GM18519 (cell line): ENCODE results near the gene CAMTA1.

Source experiments
- ATAC-seq: cut with Tn5 transposase; IDR thresholded peaks from one replicate; pipeline ENCODE4 v1.9.1; 2021; ENCODE audit warnings: mild to moderate bottlenecking, moderate library complexity; ENCODE audit not compliant: unreplicated experiment, low FRiP score

Gene CAMTA1

DNA sequence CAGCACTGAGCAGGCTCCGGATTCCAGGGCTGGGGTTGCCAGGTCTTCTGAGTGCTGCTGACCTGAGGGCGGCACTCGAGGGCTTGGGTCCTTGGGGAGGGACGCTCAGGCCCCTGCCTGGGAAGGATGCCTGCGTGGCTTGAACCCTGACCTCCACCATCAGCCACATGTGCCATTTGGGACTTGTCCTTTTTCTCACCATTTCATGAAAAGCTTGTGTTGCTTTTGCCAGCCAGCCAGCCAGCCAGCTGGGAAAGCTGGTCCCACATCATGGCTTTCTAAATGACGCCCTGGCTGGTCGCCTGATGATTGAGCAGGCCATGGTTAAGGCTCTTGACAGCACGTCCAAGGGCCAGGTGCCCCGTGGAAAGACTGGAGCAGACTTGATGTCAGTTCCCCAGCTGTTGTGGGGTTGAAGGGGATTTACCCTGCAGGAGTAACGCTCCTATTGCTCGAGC, 168.7 kb downstream of the CAMTA1 start:
- ATAC-seq, result no peak

DNA sequence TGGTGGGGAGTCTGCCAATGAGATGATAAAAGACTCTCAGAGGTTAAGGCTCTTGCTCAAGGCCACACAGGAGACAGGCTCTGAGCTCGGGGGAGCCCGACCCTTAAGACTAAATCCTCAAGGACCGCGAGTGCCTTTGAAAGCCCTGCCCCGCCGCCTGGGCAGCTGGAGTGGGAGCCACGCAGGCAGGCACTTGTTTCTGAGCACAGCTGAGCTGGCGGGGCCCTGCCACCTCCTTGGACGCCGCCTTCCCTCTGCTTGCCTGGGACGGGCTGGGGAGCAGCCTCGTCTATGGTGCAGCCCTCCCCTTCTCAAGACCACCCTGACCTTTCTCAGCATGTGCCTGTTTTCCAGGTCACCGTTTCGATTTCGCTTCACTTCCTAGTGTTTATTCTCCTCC, 169.3 kb downstream of the CAMTA1 start:
- no peak for ATAC-seq

DNA sequence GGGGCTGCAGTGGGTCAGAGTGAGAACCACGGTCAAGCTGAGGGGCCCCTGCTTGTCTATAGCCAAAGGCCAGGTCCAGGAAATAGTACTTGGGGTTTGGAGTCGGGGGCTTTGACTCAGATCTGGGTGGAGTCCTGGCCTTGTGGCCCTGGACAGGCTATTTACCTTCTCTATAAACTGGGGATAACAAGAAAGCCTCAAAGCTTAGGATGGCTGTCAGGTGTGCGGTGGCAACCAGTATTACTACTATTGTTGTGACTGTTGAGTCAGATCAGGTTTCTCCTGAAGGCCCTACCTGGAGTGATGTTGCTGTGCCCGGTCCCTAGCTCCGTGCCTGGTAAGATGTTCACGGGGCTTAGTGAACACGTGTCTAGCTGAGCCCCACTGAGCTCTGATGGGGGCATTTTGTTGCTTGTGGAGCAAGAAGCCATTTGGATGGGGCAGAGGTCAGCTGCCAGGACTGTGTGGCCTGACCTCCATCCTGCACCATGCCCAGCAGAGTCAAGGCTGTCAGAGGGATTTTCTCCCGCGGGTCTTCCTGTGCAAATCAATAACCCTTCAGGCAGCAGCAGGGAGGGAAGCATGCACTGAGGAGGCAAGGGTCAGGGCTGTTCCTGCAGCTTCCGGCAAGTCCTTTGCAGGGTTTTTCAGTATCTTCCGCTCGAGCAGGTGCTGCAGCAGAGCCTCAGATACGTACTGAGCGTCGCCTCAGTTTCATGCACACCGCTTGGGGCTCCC, 170.3 kb downstream of the CAMTA1 start:
- ATAC-seq, result no peak

DNA sequence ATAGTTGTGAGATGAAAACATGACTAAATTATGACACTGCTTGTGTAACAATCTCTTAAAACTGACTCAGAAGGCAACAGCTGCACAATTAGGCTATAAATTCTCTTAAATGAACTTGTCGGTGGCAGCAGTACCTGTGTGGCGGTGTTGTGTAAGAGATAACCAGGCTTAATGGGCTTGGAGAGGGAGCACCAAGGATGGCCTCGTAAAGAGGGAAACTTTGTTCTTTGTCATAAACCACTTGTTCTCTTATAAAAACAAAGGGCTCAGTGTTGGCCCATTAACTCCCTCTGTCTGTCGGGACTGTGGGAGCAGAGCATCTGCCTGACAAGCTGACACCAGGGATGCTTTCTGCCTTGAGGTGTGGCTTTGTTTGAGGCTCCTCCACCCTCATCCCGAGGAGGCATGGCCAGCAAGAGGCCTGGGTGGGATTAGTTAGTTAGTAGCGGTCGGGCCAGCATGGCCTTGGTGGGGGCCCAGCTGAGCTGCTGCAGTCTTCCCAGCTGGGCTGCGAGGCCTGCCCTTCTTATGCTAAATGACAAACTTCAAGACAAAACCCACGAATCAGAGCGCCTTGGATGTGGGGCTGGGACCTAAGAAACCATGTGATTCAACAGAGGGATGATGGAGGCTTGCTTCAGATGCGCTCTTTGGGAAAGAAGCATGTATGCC, 171.4 kb downstream of the CAMTA1 start:
- no peak for ATAC-seq

DNA sequence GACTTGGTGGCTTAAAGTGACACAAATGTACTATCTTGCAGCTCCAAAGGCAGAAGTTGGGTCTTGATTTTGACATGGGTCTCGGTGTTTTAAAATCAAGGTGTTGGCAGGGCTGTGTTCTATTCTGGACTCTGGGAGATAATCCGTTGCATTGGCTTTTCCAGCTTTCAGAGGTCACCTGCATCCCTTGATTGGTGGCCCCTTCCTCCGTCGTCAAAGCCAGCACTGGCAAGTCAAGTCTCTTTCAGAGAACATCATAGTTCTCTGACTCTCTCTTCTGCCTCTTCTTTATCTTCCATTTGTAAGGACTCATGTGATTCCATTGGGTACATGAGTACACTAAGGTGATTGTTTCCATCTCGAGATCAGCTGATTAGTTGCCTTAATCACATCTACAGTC, 172.1 kb downstream of the CAMTA1 start:
- no peak for ATAC-seq

DNA sequence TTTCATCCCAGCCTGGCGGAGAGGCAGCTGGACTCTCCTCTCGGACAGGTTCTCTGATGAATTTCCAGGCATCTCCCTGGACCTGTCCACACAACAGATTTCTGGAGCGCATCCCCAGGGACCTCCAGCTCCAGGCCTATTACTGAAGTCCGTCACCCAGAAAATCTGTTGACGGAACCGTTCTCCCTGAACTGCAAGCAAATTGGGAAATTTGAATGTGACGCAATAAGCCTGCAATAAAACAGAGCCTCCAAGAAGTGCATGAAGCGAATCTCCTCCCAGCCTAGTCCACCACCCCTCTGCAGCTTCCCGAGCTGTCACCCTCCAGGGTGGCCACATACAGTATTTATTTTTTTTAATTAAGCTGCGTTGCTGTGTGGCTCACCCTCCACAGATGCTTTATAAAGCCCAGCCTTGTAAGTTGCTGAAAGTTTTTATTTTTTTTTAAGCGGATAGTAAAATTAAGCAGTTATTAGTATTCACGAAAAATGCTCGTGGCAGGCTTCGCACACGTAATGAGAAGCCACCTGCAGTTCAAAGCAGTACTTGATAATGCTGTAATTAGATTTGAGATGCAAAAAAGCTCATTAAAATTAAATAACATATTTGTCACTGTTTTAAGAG, 173.3 kb downstream of the CAMTA1 start:
- ATAC-seq, result no peak

DNA sequence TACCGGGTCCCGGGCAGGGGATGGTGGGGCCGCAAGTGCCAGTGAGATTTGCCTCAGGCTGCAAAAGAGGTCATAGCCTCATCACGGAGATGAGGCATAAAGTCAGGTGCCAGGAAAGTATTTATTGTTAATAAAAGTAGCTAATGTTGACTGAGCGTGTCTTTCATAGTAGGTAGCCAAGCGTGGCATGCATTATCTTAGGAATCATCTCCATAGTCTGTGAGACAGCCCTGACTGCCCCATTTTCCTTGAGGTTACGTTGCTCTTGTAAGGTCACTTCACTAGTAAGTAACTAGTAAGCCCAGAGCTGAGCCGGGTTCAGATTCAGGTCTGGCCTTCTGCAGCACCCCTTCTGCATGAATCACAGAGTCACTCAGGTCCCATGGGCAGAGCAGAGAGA, 174.2 kb downstream of the CAMTA1 start:
- no peak for ATAC-seq

DNA sequence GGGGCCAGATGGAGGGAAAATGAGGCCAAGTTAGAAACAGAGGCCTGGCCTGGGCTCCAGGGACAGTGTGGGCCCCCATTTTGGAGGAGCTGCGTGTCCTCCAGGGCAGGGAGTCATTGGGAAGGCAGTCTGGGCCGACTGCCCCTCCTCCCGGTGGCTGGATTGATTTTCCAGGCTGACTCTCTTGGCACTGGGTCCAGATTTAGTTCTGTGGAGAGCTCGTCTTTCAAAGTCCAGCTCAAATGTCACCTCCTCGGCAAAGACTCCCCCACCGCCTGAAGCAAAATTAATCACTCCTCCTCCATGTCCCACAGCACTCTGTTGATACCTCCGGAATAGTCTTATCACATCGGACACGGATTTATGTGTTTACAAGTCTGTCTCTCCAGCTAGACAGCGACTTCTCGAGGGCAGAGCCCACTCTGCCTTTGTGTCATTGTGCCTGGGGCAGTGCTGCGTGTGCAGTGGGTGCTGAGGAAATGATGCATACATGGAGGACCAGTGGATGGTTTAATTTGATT, 175.1 kb downstream of the CAMTA1 start:
- ATAC-seq, result no peak

DNA sequence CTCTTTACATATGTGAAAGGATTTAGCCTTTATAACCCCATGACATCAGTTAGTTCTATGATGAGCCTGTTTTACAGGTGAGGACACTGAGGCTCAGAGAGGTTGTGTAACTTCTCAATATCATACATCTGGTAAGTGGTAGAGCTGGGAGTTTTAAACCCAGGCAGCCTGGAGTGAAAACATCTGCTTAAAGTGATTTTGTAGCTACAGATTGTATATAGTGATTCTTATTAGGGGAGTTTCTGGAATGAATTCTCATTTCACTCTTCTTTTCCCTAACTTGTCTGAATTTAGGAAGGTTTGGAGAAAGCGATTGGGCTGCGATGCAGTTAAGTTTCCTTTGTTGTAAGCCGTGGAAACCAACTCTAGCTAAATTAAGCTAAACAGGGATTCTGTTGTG, 175.6 kb downstream of the CAMTA1 start:
- no peak for ATAC-seq

DNA sequence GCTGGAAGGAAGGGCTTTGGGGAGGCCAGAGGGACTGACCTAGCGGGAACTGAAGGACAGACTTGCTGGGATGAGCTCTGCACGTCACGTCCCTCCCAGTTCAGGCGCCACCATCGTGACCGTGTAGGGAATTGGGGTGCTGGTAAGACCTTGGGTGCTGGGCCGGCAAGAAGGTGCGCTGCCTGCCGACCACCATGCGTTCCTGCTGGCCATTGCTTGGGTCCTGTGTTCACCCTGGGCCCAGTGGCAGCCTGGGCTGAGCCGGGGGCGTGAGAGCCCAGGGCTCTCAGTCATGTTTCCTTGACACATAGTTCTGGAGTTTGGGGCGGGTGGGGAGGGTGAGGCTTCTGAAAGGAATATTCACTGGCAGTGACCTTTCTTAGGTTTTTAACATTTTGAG, 176.0 kb downstream of the CAMTA1 start:
- ATAC-seq, result no peak

DNA sequence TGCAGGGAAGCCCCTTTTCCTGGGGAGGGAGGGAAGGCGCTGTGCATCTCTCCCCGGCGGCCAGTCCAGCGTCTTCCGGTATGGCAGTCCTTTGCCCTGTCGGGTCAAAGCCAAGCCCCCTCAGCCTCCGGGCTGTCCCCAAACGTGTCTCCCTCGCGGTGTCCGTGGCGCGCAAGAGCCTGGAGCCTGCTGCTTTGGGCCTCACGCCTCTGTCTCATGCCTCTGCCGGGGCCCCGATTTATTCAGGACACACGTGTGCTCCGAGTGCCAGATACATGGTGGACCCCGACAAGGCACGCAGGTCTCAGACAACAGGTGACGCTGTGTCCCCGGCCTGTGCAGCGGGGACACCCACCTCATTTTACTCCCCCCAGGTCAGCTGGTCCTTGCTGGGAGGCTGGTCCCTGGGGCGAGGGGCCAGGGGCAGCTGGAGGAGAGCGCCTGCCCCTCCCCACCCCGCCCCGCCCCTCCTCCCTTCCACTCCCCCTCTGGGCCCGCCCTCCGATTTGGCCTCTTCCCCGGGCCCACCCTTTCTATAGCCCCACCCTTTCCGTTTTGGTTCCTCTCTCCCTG, 176.7 kb downstream of the CAMTA1 start:
- no peak for ATAC-seq

DNA sequence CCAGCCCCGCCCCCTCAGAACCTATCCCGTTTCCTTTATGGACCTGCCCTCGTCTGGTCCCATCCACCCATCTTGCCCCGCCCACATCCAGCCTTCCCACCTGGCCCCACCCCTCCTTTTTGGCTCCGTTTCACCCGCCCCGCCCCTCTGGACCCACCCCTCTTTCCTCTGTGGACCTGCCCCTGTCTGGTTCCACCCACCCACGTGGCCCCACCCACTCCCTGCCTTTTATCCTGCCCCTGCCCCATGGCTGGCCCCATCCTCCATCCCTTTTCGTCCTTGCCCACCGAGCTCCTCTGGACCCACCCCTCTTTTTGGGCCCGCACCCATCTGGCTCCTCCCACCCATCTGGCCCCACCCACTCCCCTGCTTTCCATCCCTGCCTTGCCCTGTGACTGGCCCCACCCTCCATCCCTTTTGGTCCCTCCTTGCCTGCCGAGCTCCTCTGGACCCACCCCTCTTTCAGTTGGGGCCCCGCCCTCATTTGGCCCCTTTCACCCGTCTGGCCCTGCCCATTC, 177.3 kb downstream of the CAMTA1 start:
- ATAC-seq, result no peak

DNA sequence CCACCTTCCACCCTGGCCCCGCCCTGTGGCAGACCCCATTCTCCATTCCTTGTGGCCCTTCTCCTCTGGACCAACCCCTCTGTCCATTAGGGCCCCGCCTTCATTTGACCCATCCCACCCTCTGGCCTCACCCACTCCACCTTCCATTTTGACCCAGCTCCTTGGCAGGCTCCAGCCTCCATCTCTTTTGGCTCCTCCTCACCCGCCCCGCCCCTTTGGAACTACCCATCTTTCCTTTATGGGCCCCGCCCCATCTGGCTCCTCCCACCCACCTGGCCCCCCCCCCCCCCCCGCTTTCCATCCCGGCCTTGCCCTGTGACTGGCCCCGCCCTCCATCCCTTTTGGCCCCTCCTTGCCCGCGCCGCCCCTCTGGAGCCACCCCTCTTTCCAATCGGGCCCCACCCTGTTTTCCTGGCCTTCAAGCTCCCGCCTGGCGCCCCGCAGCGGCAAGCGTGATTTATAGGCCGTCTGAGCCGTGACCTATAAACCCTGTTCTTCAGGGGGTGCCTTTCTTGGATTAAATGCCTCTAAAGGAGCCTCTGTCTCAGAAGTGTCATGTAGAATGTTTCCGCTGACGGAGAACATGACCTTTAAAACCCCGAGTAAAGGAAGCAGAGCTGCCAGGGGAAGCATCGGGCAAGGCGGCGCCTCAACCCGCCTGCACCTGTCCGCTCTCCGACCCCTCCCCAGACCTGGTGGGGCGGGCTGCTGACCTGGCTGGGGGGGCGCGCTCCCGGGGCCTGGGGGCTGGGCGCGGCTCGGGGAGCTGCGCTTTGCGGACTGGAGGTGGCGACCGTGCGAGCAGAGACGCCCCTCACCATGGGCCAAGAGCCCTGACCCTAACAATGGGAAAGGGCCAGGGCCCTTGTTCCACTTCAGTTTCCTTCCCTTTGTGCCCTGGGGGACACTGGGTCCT, 178.0 kb downstream of the CAMTA1 start:
- ATAC-seq, result no peak

DNA sequence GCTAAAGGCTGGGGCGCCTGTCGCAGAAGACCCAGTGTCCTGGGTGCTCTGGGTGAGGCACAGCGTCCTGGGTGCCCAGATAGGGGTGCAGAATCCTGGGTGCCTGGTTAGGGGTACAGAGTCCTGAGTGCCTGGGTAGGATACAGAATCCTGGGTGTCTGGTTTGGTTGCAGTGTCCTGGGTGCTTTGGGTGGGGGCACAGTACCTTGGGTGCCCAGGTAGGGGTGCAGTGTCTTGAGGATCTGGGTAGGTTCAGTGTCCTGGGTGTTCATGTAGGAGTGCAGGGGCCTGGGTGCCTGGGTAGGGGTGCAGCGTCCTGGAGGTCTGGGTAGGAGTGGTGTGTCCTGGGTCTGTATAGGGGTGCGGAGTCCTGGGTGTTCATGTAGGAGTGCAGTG, 178.7 kb downstream of the CAMTA1 start:
- ATAC-seq, result no peak

DNA sequence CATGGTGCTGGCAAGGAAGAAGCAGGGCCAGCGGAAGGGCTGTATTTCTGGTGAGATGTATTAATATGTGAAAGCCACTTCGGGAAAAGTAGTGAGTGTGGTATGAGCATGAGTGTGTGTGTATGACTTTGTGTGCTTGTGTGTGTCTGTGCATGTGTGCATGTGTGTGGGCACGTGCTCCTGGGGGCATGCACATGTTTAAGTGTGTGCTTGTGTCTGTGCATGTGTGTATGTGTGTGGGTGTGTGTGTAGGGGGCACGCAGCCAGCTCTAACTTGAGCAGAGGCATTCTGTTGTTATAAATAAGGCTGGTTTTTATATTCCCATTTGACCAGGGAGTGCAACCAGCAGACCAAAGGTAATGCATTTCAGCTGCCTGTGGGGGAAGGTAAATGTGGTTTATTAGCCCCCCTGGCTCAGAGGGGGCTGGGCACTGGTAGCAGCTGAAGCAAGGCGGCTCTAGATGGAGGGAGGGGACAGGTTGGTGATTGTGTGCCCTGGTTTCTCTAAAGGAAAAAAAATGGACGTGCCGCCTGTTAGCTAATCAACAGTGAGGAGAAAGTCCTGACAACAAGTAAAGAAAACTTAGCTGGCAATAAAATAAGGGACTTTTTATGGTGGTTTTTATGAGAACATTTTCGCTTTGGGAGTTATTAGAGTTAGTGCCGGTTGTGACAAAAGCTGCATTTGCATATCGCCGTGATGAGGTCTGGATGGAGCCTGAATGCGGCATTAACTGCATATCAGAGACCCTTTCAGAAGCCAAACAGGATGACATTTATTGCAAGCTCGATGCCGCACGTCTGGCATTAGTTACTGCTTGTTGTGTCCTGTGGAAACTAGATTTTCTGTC, 180.1 kb downstream of the CAMTA1 start:
- no peak for ATAC-seq

DNA sequence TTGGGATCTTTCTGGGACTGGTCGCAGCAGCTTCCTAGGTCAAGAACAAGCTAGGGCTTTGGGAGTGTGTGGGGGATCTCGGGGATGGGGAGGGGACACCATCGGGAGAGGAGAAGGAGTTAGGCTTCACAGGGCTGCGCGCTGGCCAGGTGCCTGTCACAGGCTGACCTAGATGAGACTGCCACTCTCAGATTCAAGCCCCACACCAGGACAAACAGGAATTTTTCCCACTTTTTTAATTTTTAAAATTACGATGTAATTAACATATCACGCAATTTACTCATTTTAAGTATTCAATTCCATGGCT, 180.6 kb downstream of the CAMTA1 start:
- no peak for ATAC-seq

DNA sequence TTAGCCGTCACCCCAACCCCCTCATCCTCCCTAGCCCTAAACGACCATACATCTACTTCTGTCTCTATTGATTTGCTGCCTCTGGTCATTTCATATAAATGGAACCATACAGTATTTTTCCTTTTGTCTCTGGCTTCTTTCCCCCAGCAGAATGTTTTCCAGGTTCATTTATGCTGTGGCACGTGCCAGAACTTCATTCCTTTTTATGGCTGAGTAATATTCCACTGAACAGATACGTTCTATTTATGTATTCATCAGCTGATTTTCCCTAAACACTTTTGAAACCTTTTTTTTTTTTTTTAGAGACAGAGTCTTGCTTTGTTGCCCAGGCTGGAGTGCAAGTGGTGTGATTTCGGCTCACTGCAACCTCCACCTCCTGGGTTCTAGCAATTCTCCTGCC, 181.1 kb downstream of the CAMTA1 start:
- no peak for ATAC-seq

DNA sequence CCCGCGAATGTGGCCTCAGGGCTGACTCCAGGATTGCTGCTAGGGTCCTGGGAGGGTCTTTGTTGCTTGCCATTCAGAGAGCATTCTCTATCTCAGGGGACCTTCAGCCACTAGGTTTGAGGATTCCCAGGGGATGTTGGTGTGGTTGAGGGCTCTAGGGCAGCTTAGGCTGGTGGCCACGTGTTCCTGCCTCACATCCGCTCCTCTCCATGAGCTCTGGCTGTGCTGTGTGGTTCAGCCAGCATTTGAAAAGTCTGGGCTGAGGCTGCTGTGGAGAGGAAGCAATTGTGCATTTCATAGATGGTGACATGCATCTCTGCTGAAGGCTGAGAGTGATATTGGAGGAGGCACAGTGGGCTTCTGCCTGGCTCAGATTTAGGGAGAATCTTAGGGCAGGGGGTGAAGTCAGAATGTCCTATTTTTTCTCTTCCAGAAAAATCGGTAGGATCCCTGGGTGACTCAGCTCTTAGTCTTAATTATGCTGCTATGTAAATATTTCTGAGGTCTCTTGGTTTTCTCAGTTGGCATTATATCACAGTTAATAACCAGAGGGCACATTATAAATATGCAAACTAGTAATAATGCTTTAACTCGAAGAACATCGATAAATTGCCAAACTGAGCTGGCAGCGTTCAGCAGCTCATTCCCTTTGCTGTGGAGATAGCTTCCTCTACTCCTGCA, 182.3 kb downstream of the CAMTA1 start:
- no peak for ATAC-seq

DNA sequence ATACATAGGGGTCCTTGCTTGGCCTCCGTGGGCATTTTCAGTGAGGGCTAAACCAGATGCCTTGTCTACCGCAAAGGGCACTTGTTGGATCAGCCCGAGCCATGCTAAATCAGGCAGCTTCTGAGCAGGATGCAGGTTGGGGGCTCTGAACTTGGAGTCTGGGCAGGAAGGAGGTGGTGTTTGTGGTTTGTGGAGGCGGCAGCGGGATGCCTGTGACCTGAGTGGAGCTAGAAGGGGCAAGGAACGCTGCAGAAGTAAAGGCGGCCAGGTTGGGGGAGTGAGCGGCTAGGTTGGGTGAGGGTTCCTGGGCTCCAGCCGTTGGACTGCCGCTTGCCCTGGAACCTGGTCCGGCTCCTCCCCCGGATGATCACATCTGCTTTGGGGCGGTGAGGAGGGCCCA, 183.9 kb downstream of the CAMTA1 start:
- no peak for ATAC-seq
